Limb (tissue), 2 donors: ENCODE data around the gene RSU1.

ENCODE experiments used
- DNase-seq, 2 donors: peaks; one replicate each; pipeline ENCODE4 v3.0.0-alpha.2; 2016; ENCODE audit errors: extremely low spot score in 2 of 2

The RSU1 gene

GRCh38 chr10:16685551-16685950 is 131.7 kb downstream of the RSU1 start:
- no peak for DNase-seq

- DNase-seq, result no peak
These were observed 135.7 kb downstream of the RSU1 start for GRCh38 chr10:16681521-16681920.

- no peak for DNase-seq
These were observed 137.7 kb downstream of the RSU1 start for GRCh38 chr10:16679511-16679910.

- peak in 1 of 2 donors; percentile 24 for DNase-seq
These were observed 141.9 kb downstream of the RSU1 start for GRCh38 chr10:16675334-16675733.

GRCh38 chr10:16674147-16674703 is 143.0 kb downstream of the RSU1 start:
- DNase-seq, result no peak

- no peak for DNase-seq
These were observed 143.8 kb downstream of the RSU1 start for GRCh38 chr10:16673443-16673842.

- no peak for DNase-seq
These were observed 153.8 kb downstream of the RSU1 start for GRCh38 chr10:16663444-16663843.

- no peak for DNase-seq
These were observed 154.3 kb downstream of the RSU1 start for GRCh38 chr10:16662923-16663322.

GRCh38 chr10:16656895-16657294 is 160.3 kb downstream of the RSU1 start:
- DNase-seq, result no peak

GRCh38 chr10:16653224-16653623 is 164.0 kb downstream of the RSU1 start:
- no peak for DNase-seq

- DNase-seq, result no peak
These were observed 165.1 kb downstream of the RSU1 start for GRCh38 chr10:16652154-16652553.

- DNase-seq, result no peak
These were observed 167.5 kb downstream of the RSU1 start for GRCh38 chr10:16649757-16650156.

- no peak for DNase-seq
These were observed 168.9 kb downstream of the RSU1 start for GRCh38 chr10:16648366-16648765.

GRCh38 chr10:16646181-16647059 is 170.8 kb downstream of the RSU1 start:
- DNase-seq, result no peak

- no peak for DNase-seq
These were observed 173.1 kb downstream of the RSU1 start for GRCh38 chr10:16644146-16644545.

GRCh38 chr10:16643502-16643901 is 173.7 kb downstream of the RSU1 start:
- no peak for DNase-seq

GRCh38 chr10:16640153-16640552 is 177.1 kb downstream of the RSU1 start:
- DNase-seq, result no peak

GRCh38 chr10:16639471-16639870 is 177.8 kb downstream of the RSU1 start:
- DNase-seq, result no peak

- no peak for DNase-seq
These were observed 184.2 kb downstream of the RSU1 start for GRCh38 chr10:16632996-16633395.

- DNase-seq, result no peak
These were observed 190.5 kb downstream of the RSU1 start for GRCh38 chr10:16626697-16627096.

GRCh38 chr10:16612981-16613355 is 204.3 kb downstream of the RSU1 start:
- no peak for DNase-seq

GRCh38 chr10:16612115-16612980 is 204.9 kb downstream of the RSU1 start:
- peak in 1 of 2 donors; percentile 14 for DNase-seq
